ENCODE data around the gene FANCC.

The FANCC gene

DNA sequence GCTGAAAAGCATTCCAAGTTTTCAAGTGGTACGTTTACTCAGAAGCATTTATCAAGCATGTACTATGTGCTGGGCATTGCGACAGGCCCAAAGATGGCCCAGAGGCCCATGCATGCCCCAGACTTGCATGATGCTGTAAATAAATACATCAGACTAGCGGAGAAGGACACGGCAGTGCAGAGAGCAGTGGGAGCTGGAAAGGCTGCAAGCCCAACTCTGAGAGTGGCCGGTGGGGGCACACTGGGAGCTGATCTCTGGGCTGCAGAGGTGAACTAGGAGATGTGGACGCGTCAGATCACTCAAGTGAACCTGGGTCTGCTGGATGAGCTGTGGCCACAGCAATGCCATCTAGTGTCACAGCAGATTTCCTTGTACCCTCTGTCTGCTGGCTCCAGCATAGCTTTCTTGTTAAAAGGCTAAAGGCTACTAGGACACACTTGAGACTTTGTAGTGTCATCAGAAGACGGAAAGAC lies 246.9 kb downstream of the FANCC start:
- no peak for DNase-seq (ENCODE audit: low read depth in 2 of 2)

DNA sequence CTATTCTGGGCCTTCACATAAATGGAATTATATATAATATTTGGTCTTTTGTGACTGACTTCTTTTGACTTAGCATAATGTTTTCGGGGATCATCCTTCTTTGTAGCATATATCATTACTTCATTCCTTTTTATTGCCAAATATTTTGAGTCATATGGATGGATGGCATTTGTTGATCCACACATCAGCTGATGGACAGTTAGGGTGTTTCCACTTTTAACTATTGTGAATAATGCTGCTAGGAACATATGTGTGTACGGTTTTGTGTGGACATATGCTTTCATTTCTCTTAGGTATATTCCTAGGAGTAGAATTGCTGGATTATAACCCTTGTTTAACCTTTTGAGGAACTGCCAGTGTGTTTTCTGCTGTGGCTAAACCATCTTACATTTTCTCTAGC lies 249.6 kb downstream of the FANCC start:
- no peak for DNase-seq (ENCODE audit: low read depth in 2 of 2)

DNA sequence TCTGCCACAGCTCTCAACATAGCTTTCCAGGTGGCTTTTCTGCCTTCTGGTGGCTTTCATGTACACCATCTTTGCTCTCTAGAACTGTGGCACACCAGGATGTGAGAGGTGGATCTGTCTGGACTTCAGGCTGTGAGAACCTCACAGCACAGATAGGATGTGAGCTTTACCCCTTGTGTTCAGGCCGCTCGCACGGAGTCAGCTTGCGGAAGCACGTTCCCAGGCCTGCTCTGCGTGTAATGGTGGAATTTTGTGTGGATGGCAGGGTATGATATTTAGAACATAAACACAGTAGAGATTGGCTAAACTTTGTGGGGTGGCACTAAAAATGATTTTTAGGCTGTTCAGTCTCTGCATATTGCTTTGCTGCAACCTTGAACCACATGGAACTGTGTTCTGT lies 250.5 kb downstream of the FANCC start:
- DNase-seq (ENCODE audit: low read depth in 2 of 2) = no peak

DNA sequence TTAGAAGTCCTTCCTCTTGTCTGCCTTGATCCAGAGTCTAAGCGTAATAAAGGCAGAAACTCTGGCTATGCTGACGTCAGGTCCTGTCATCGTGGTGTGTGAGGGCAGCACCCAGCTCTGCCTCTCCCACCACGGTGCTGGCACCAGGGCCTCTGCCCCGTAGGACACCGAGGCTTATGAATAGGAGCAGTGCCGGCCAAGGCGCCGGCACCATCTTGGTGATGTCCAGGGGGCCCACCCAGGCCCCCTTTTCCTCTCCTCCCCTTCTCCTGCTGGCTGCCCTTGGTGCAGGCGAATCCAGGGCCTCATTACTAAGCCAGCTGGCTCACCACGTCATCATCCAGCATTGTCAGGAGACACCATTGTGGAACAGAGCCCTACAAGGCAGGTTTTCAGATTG lies 252.3 kb downstream of the FANCC start:
- DNase-seq (ENCODE audit: low read depth in 2 of 2) = no peak

DNA sequence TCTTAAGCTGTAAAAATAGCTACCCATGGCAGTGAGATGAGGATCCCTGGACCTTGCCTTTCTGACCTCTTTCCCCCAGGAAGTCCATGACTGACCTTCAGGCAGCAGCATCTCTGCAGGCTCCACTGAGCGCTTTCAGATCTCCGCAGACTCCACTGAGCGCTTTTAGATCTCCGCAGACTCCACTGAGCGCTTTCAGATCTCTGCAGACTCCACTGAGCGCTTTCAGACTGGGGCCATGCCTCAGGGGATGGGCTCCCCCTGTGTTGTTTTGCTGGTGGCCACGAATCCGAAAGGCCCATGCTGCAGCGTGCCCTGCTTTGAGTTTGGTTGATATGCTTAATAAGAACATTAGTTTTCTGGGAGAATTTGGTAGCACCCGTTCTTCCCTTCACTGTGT lies 254.2 kb downstream of the FANCC start:
- no peak for DNase-seq (ENCODE audit: low read depth in 2 of 2)

DNA sequence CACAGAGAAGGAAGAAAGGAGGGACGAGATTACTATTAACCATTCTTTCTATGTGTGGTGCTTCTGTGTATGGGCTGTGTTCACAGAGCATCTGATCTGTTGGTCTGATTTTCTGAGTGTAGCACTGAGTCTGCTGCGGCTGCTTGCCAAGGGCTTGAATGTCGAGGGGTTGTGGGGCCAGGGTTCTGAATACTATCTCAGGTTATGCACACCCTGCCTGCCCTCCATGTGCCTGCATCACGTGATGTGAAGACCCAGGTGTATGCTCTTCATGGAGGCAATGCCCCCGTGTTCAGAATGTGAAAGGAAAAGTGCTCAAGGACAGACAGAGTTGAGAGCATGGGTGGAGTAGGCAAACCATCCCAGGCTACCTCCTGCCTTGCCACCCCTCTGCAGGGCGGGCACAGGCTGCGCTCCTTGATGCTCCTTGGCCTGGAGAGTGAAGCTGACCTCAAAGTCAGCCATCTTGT lies 254.9 kb downstream of the FANCC start:
- DNase-seq (ENCODE audit: low read depth in 2 of 2) = no peak

DNA sequence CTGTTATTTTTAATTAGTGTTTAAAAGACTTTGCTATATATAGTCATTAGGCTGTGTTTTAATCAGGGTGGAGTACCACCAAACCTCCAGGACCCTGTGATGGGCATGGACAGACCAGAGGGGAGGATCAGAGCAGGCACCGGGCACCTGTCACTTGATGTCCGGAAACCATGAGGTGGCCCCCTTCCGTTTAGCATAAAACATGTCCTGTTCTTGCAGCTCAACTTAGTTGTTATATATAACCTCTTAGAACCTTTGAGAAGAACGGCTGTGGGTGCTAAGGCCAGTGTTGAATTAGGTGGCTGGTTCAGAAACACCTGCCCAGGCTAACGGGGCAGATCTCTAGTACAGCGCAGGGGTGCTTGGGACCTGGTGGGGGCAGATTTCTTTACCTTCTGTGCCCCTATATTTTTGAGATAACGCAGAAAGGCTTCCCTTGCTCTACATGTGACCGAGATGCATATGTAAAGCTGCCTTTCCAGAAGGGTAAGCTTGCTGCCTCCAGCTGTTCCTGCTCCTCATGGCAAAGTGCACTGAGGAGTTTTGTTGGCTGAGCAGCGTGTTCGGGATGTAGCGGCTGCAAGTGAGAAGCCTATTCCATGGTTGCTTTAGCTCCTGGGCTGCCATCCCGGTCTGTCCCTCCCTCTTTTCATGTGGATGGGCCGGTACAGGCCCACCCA lies 255.5 kb downstream of the FANCC start:
- DNase-seq (ENCODE audit: low read depth in 2 of 2) = no peak

DNA sequence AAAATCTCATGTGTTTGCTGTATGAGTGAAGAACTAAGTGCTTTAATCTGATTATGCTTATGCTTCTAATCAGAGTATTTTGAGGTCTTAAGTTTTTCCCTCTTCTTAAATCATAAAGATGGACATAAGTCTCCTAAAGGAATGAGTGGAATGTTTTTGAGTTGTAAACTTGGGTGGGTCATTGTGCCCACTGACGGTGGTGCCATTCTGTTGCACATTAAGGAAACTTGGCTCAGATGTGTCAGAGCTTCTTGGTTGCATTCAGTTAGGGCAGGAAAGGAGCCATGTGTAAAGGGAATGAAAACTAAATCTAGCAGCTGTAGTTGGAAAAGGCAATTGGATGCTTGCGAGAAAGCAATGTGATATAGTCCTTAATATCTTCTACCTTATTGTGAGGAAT lies 256.6 kb downstream of the FANCC start:
- DNase-seq (ENCODE audit: low read depth in 2 of 2) = no peak

DNA sequence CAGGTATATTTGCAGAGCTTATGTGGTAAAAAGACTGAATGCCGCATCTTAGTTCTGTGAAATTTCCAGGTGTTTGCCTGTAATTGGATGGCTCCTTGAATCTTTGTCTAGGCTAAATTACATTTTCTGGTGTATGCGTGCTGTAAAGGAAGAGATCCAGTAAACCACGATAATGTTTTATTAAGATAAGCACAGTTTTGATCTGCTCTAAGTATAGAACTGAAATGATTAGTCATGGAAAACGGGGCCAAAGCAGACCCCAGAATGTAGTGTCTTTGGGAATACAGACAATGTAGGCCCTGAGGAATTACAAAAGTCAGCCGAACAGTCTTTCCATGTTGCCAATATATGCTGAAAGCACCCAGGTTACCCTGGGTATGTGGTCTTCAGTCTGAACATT lies 257.3 kb downstream of the FANCC start:
- DNase-seq (ENCODE audit: low read depth in 2 of 2) = no peak

DNA sequence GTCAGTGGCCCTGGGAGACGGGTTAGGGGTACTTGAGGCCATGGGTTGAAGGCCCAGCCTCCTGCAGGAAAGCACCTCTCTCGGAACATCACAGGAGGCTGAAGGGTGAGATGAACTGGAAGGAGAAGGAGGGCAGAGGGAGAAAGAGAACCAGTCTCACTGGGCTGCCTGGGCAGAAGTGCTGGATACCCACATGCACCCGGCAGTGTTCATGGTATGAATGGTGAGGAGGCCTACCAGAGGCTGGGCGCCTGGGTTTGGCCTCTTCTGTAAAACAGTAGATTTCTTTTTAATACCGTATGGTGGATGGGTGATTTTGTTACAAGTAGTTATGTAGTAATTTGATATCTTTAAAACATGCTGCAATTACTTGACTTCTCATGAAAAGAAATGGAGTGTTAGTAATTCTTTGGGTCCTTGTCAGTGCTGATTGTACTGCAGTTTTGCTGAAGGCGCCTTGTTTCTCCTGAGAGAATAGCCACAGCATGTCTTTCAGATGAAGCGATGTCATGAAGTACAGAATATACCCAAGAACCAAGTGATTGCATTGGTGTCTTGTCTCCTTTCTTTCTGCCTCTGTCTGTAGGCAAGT lies 258.6 kb downstream of the FANCC start:
- DNase-seq (ENCODE audit: low read depth in 2 of 2) = no peak

DNA sequence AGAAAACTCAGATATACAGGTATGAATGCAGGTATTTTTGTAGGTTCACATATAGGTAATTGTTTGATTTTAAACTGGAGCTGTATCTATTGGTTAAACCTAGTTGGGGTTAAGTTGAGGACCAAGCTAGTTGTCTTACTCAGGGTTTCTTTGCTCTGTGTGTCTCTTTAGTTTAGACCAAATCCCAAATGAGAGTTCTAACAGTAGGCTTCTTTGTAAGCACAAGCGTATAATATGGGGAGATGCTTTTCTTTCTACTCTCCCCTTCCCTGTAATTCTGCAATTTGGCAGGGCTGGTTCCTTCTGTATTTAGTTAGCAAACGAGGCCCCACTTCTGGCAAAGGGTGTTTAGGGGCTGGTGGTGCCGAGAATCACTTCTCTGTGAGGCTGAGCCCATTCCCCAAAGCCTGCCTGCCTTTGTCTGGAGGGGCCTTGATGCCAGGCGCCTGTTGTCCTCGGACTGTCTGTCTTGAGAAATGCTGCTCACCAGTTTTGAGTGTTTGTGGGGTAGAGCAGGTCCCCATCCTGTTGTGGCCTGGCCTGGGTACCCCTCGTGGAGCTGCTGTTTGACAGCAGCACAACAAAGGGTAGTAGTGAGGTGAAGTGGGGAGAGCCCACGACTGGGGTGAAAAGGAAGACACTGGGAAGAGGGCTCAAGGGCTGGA lies 259.3 kb downstream of the FANCC start:
- no peak for DNase-seq (ENCODE audit: low read depth in 2 of 2)

DNA sequence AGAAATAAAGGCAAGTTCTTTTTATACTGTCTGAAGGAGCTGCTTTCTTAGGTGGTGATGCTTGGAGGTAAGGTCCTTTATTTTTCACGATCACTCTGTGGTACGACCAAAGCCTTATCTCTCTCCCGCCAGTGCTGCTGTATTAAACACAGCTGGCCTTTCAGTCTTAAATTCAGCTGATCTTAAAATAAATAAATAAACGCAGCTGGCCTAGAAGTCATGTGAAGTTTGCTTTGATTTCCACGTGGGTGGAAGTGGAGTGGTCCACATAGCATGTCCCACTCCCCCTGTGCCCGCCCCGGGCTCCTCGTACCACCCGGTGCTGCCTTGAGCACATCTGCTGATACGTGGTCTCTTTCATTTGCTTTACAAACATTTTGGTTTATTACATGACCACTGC lies 260.4 kb downstream of the FANCC start:
- no peak for DNase-seq (ENCODE audit: low read depth in 2 of 2)

DNA sequence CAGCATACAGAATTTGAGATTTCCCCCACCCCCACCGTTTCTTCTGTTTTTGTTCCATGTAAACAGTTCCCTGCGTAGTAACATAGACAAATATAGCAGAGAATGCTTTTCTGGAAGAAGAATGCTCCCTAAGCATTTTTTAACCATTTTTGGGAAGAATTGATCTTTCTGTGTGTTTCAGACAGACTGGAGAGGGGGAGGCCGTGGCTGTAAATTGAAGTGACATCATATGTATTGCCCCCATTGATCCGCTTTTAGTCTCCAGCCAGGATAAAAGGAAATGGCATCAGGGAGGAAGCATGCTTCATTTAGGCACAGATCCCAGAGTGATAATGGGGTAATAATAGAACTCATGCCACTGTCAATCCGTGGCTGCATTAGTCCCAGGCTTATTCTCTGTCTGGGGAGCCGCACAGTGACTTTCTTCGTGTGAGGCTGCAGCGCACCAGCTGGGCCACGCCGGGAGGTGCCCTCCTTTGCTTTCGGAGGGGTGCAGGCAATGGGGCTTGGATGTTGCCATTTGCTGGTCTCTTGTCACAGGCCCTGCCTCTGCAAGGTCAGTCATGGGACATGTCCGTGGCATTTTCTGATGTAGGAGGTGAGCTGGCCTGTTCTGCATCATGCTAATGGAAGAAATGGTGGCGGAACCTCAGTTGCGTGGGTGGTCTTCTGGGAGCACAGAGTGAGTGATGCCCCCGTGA lies 261.5 kb downstream of the FANCC start:
- DNase-seq (ENCODE audit: low read depth in 2 of 2) = no peak

DNA sequence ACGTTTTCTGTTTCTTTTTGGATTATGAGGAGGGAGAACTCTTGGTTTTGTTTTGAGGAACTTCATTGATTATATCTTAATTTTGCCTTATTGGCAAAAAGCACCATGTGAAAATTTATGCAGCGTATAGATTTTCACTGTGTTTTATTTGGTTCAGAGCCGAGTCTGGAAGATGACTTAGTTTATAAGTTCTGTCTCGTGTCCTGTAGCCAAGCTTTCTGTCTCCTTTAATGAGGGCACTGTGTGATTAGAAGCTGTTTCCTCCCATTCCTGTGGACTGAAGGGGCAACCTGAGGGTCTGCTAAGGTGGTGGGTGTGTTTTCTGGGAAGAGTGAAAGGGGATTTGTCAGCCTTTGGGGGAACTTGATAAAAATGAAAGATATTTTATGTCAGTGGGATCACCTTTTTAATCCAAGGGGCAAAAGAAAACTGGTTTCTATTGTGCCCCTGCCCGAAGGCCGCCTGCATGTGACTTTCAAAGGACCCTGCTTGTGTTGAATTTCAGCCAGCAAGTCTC lies 262.1 kb downstream of the FANCC start:
- DNase-seq (ENCODE audit: low read depth in 2 of 2) = no peak

DNA sequence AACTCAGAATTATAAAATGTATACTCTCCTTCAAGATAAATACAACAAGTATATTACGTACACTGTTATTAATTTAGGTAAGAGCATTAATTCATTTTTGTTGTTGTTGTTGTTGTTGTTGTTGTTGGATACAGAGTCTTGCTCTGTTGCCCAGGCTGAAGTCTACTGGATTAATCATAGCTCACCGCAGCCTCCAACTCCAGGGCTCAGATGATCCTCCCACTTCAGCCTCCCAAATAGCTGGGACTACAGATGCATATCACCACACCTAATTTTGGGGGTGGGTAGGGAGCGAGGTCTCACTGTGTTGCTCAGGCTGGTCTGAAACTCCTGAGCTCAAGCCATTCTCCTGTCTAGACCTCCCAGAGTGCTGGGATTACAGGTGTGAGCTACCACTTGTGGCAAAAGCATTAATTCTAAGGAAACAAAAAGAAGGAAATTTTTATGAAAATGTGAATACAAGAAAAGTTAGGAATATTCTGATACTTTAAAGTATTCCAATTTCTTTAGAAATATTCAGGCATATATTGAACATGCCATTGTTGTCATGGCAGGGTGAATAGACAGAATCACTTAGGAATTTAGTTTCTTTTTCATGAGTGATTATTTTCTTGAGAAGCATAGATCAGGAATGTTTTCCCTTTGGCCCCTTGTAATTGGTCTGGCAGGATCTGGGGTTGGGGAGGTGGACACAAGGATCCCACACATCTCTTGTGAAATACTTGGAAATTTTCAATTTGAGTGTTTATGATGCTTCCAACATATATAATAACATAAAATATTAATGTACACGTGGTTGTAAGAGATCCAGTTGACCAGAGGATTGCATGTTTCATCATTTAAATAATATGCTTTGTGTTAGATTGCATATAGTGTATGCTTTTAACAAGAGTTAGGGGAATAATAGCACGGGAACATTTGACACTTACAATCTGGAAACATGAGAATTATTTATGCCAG lies 263.6 kb downstream of the FANCC start:
- no peak for DNase-seq (ENCODE audit: low read depth in 2 of 2)

DNA sequence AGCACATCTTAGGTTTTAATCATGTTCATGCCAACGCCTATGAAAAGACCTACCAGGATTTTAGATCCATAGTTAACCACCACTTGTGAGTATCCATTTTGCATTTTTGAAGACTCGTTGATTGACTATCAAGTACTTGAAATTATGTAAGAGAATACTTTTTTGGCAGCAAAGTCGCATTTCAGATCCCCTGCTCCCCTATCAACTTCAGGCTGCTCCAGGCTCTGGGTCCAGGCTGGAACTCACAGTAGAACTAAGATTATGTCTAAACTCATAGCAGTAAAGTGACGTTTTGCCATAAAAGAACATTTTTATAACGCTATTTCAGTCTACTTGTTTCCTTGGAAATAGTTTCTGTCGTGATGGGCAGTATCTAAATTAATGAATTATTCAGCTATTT lies 267.7 kb downstream of the FANCC start:
- no peak for DNase-seq (ENCODE audit: low read depth in 2 of 2)
